GM08714 (cell line): ENCODE results near the gene C12orf75.
"Not testable (repeated sequence)": the region's sequence is repeated elsewhere in the genome, so short reads cannot be mapped to it uniquely, and the experiment has no call there.

Source experiments
- H3K4me3 ChIP-seq: fragments of 200-500 bp; sonication (Bioruptor generic); 2 replicates; pipeline ENCODE4 v1.5.1; 2014; ENCODE audit warnings: mild to moderate bottlenecking, low read length, inconsistent platforms
- ZNF274 ChIP-seq: IDR thresholded peaks from 2 replicates; pipeline ENCODE4 v1.6.1; 2012; ENCODE audit warnings: mild to moderate bottlenecking, low read depth, low read length

Gene C12orf75

GRCh38 chr12:105399428-105400081 lies 69.1 kb downstream of the C12orf75 start:
- no peak for TF ChIP-seq ZNF274
- H3K4me3 ChIP-seq: no peak overlapping the region

- no peak overlapping the region for H3K4me3 ChIP-seq
- no peak for TF ChIP-seq ZNF274
Observed at GRCh38 chr12:105400227-105400626, 69.7 kb downstream of the C12orf75 start.

- TF ChIP-seq ZNF274: no peak
- no peak overlapping the region for H3K4me3 ChIP-seq
Observed at GRCh38 chr12:105401198-105401597, 70.7 kb downstream of the C12orf75 start.

GRCh38 chr12:105402366-105402765 lies 71.9 kb downstream of the C12orf75 start:
- no peak for TF ChIP-seq ZNF274
- H3K4me3 ChIP-seq: no peak overlapping the region

- TF ChIP-seq ZNF274: no peak
- no peak overlapping the region for H3K4me3 ChIP-seq
Observed at GRCh38 chr12:105403095-105403494, 72.6 kb downstream of the C12orf75 start.

GRCh38 chr12:105404134-105404533 lies 73.6 kb downstream of the C12orf75 start:
- H3K4me3 ChIP-seq: not testable (repeated sequence)

- no peak overlapping the region for H3K4me3 ChIP-seq
Observed at GRCh38 chr12:105406497-105406896, 76.0 kb downstream of the C12orf75 start.

GRCh38 chr12:105409279-105409678 lies 78.8 kb downstream of the C12orf75 start:
- H3K4me3 ChIP-seq: no peak overlapping the region
- TF ChIP-seq ZNF274: no peak

More at GRCh38 chr12:105406497-105406896, 76.0 kb downstream of the C12orf75 start:
- no peak for TF ChIP-seq ZNF274

- no peak overlapping the region for H3K4me3 ChIP-seq
- TF ChIP-seq ZNF274: no peak
Observed at GRCh38 chr12:105409801-105410471, 79.4 kb downstream of the C12orf75 start.

GRCh38 chr12:105413911-105414487 lies 83.5 kb downstream of the C12orf75 start:
- H3K4me3 ChIP-seq: no peak overlapping the region

GRCh38 chr12:105417732-105418131 lies 87.2 kb downstream of the C12orf75 start:
- H3K4me3 ChIP-seq: no peak overlapping the region

More at GRCh38 chr12:105413911-105414487, 83.5 kb downstream of the C12orf75 start:
- no peak for TF ChIP-seq ZNF274

GRCh38 chr12:105418229-105418628 lies 87.7 kb downstream of the C12orf75 start:
- TF ChIP-seq ZNF274: no peak
- H3K4me3 ChIP-seq: no peak overlapping the region

More at GRCh38 chr12:105417732-105418131, 87.2 kb downstream of the C12orf75 start:
- no peak for TF ChIP-seq ZNF274

GRCh38 chr12:105418821-105419291 lies 88.4 kb downstream of the C12orf75 start:
- H3K4me3 ChIP-seq: no peak overlapping the region
- no peak for TF ChIP-seq ZNF274

GRCh38 chr12:105419606-105420005 lies 89.1 kb downstream of the C12orf75 start:
- TF ChIP-seq ZNF274: no peak
- H3K4me3 ChIP-seq: no peak overlapping the region

GRCh38 chr12:105420046-105420445 lies 89.6 kb downstream of the C12orf75 start:
- H3K4me3 ChIP-seq: no peak overlapping the region
- no peak for TF ChIP-seq ZNF274
